Stromal cell of bone marrow (primary cell): ENCODE data around the gene B4GALT6.
"Not testable (repeated sequence)": the region's sequence is repeated elsewhere in the genome, so short reads cannot be mapped to it uniquely, and the experiment has no call there.

ENCODE experiments used
- DNase-seq: peaks from one replicate; pipeline ENCODE4 v3.0.0-alpha.2; 2012; ENCODE audit warnings: low read depth

B4GALT6 gene, protein sequence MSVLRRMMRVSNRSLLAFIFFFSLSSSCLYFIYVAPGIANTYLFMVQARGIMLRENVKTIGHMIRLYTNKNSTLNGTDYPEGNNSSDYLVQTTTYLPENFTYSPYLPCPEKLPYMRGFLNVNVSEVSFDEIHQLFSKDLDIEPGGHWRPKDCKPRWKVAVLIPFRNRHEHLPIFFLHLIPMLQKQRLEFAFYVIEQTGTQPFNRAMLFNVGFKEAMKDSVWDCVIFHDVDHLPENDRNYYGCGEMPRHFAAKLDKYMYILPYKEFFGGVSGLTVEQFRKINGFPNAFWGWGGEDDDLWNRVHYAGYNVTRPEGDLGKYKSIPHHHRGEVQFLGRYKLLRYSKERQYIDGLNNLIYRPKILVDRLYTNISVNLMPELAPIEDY

DNA sequence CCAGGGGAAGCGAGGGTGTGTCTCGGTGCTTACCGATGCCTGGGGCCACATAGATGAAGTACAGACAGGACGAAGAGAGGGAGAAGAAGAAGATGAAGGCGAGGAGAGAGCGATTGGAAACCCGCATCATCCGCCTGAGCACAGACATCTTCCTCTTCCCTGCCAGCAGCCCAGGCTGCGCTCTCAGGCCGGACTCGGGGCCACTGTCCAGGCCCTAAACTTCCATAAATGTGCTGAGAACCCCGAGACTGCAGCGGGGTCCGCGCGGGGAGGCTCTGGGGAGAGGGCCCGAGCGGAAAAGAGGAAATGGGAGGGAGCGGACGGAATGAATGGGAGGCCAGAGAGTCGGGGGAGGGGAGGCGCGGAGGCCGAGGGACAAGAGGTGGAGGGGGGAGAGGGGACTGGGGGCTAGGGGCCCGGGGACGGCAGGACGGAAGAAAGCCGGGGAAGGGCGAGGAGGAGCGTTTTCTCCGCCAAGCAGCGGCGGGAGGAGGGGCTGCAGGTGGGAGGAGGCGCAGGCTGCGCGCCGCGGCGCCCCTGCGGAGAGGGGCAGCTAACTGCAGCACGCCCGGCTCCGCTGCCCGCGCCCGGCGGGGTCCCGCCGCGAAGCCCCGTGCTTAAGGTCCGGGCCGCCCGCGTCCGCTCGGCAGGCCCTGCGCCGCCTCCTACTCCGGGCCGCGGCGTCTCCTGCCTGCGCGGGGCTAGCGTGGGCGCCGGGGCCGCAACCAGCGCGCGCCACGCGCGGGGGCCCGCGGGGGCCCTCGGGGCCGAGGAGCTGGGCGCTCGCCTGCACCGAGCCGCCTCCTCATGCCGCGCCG is at the start of gene B4GALT6:
TSS of gene B4GALT6 (minus strand) at position 303 of the 818 bp plus-strand sequence. CDS start at position 148, 155 bp downstream.
- DNase-seq, result no peak

DNA sequence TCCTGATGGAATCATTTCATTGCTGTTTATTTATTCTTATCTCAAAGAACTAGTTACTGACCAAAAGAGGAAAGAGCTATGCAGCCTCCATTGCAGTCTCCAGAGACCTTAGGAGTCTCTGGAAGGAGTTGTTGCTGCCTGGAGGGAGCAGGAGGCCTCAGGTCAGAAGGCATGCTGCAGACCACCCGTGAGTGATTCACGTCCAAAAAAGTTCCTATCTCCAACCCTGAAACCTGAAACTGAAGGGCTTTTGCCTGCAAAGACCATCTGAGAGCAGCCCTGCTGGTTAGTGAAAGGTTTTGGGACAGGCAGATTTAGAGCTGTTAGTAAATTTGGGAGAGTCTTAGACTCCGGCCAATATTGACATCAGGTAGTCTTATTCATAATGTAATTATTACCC is 47.2 kb upstream of the B4GALT6 start:
- no peak for DNase-seq

DNA sequence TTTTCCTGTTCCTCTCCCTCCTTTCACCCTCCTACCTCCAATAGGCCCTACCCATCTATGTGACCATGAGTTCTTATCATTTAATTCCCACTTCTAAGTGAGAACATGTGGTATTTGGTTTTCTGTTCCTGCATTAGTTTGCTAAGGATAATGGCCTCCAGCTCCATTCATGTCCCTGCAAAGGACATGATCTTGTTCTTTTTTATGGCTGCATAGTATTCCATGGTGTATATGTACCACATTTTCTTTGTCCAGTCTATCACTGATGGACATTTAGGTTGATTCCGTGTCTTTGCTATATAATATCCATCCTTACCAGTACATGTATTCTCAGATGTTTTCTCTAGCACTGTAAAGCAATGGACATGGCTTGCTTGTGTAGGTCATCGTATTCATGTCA is 44.8 kb upstream of the B4GALT6 start:
- DNase-seq, result not testable (repeated sequence)

DNA sequence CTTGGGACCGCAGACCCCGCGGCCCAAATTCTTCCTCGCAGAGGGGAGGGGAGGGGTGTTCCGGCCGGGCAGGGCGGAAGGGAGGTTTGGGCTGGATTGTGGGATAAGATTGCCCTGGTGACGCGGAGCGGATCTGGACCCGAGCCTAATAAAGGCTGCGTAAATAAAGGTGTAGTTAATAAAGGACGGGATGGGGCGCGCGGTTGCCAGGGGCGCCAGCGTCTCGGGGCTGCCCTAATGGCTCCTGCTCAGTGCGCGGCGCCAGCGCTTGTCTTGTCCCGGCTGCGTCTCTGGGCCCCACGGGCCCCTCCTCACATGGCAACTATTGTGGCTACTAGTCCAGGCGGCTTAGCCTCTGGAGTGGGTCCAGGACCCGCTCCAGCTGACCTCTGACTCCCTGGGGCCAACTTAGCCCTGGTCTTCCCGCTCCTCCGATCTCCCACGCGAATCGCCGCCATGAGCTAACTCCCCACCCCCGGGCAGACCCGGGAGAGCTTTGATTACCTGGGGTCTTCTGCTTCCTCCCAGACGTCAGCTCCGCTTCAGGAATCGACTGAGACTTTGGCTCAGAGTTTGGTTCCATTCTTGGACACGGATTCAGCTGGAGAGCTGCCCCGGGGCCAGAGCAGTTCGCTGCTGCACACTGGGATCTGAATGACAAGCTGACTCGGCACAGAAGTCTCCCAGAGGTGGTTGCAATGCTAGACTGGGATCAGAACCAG is 39.8 kb upstream of the B4GALT6 start:
- DNase-seq, result no peak

DNA sequence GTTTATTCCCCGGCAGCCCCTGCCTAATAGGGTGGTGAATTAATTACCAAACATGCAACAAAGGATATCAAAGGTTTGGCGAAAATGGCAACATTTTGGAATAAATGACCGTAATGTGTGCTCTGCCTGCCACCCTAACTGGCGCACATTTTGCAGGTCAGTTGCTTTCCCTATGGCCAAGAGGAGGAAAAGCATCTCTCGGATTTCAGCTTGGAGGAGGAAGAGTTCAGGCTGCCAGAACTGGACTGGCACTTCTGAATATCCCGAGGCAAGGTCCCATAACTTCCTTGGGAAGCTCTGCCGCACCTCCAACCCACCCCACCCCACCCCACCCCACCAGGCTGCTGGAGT is 39.2 kb upstream of the B4GALT6 start:
- DNase-seq, result no peak

DNA sequence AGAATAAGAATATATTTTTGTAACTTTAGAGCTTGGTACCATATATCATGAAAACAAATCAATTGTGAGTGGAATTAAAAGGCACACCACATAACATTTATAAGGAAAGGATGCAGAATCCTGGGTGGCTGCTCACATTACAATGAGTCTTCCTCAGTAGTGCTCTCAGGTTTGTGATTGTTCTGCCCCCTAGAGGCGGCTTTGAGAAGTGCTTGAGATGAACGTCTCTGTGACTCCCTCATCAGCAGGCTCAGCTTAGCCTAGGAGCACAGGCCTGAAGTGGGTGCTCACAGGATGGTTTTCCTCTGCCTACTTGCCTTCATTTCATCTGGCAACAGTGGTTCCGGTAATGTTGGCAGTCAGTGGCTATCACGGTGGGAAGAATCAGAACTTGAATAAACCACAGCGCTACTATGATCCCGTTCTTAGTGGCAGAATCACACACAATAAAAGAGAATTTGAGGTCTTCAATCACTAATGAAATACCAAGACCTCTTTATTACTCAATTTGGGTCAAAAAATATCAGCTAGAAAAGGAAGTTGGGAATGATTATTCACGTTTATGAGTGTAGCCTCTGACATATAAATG is 38.1 kb upstream of the B4GALT6 start:
- peak; percentile 68 for DNase-seq

DNA sequence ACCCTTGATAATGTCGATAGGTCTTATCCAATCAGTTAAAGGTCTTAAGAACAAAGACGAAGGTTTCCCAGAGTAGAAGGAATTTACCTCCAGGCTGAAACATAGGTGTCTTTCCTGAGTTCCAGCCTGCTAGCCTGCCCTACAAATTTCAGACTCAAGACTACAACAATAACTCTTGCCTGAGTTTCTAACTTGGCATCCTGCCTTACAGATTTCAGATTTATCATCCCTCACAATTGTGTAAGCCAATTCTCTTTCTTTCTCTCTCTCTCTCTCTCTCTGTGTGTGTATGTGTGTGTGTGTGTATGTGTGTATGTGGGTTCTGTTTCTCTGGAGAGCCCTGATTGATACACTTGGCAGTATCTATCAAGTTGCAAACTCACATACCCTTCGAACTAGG is 37.2 kb upstream of the B4GALT6 start:
- no peak for DNase-seq

DNA sequence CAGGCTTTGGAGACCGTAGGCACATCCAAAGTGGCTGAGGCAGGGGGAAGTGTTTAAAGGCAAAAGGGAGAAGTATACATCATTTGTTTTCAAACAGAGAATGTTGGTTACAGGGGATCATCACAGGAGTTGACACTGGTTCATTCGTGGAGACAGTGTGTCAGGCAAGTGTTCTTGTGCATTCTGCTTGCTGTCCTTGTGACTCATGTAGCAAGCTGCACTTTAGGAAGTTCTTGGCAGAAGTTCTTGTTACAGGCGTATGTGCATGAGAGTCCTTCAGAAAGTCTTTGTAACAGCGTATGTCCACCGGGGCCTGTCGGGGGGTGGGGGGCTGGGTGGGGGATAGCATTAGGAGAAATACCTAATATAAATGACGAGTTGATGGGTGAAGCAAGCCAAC is 36.5 kb upstream of the B4GALT6 start:
- no peak for DNase-seq

DNA sequence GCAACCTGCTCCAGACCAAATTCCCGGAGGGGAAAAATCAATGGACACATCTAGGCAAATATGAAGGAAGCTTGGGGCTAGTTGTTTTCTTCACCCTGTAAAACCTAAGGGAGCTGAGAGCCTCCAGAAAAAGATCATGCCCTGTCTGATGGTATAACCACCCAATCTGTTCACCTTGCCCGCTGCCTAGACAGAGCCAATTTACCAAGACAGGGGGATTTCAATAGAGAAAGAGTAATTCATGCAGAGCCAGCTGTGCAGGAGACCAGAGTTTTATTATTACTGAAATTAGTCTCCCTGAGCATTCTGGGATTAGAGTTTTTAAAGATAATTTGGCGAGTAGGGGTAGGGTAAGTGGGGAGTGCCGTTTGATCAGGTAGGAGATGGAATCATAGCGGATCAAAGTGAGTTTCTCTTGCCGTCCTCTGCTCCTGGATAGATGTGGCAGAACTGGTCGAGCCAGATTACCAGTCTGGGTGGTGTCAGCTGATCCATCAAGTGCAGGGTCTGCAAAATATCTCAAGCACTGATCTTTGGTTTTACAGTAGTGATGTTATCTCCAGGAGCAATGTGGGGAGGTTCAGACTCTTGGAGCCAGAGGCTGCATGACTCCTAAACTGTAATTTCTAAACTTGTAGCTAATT is 35.1 kb upstream of the B4GALT6 start:
- DNase-seq, result no peak

DNA sequence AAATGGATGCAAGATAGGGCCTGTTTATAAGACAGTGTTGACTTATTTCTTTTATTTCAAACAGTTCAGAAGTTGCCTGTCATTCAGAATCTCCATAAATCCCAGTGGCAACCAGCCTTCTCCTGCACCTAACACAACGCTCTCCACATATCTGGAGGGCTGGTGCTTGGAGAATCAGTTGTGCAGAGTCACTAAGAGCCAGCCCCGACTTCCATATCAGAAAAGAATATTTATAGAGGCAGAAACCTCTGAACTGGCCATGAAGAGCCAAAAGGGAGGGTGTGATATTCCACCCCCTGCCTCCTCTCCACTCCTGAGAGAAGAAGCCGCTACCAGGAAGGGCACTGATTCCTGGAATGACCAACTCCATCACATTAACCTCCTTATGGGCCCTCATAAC is 34.0 kb upstream of the B4GALT6 start:
- DNase-seq, result no peak

DNA sequence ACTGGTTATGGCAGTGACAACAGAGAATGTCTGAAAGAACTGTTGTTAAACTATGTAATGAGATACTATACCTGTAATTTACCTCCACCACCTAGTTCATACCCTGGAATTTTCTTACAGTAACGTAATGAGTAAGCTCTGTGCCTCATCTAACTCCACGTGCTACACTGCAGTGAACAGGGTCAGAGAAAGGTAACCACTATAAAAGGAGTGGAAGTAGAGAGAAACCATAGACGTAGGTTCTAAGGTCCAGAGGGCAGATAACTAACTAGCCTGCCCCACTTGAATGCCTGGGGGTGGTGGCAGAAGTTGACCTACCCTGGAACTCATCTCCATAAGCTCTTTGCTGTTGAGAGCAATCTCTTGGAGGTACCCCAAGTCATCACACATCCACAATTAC is 32.0 kb upstream of the B4GALT6 start:
- no peak for DNase-seq

DNA sequence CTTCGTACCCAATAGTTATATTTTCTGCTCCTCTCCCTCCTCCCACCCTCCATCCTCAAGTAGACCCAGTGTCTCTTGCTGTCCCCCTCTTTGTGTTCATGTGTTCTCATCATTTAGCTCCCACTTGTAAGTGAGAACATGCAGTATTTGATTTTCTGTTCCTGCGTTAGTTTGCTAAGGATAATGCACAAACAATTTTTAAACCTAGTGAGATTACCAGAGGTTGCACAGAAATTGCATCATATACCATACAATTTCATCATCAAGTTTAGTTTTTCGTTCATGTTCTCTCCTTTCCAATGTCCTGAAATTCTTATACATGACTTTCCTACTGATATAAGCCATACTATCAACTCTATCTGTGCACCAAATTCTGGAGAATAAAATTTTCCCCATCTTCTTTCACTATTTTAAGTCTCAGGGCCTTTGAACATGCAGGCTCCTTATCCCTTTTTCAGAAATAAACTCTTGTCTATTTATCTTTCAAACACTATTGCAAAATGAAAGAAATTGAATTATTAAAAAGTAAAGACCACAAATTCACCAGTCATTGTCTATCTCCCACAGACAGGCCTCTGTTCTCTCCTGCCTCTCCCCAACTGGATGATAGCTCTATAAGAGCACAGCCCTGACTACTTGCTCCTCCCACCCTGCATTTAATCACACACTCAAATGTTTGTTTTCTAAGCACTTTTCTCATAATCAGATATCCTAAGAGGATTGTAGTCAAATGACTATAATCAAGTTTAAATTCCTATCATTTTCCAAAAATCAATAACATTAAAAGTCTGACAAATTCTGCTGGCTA is 27.2 kb upstream of the B4GALT6 start:
- DNase-seq, result no peak

DNA sequence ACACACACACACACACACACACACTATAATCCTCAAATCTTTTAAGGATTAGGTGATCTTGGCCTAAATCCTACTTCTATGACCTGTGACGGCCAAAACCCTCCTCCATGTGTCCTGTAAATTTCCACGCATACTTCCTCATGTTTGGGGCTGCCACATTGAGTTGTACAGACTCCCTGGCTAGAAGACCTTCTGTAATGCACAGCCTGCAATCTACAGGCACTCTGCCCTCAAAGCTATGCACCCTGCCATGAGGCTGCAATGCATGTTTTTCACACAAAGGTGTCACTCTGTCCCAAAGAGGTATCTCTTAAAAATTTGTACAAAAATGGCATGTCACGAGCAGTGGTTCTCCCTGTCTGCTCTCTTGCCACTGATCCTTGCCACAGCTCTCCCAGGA is 26.4 kb upstream of the B4GALT6 start:
- no peak for DNase-seq

DNA sequence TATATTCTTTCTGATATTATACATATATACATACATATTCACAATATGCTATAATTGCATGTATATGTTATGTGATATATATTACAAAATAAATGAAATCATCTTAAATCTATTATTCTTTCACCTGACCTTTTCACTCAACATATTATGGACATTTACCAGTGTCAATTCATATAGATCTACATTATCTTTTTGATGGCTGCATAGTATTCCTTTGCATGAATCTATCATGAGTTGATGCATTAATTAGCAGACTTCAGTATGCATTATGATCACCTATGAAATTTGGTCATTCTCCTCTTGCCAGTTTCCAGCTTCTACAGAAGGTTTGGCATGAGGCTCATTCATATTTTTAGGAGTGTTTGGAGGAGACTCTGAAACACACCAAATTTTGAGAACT is 23.4 kb upstream of the B4GALT6 start:
- no peak for DNase-seq

DNA sequence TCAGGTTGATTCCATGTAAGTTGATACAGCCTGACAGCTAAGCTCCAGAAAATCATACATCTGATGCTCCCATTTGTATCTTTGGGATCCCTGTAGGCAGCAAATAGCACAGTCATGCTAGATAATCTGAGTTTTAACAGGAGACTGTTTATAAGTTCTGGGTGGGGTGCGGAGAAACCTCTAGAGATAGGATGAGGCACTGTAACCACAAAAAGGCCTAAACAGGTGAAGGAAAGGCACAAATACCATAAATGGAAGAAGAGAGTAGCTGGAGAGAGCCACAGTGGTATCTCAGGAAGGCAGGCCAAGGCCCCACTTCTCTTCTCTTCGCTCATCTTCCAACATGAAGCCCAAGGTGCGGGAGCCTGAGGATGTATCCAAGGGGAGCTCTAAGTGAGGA is 18.1 kb upstream of the B4GALT6 start:
- DNase-seq, result no peak

DNA sequence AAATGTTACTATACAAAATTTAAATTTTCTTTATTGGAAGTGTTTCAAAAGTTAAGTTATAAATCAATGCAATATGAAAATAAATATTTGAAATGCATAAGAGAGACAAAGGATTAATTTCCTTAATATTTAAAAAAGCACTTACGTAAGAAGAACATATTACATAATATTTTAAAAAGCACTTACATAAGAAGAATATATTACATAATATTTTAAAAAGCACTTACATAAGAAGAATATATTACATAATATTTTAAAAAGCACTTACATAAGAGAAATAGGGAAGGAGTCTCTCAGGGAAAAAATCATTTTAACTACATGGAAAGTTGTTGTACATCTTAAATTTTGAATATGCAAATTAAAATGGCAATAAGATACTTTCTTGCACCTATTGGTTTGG is 17.4 kb upstream of the B4GALT6 start:
- no peak for DNase-seq

DNA sequence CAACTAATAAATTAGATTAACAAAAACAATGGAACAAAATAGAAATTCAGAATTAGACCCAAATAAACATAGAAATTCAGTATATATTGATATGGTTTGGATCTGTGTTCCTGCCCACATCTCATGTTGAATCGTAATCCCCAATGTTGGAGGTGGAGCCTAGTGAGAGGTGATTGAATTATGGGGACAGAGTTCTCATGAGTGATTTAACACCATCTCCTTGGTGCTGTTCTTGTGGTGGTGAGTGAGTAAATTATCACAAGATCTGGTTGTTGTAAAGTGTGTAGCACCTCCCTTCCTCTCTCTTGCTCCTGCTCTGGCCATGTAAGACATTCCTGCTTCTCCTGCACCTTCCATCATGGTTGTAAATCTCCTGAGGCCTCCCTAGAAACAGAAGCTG is 16.6 kb upstream of the B4GALT6 start:
- no peak for DNase-seq

DNA sequence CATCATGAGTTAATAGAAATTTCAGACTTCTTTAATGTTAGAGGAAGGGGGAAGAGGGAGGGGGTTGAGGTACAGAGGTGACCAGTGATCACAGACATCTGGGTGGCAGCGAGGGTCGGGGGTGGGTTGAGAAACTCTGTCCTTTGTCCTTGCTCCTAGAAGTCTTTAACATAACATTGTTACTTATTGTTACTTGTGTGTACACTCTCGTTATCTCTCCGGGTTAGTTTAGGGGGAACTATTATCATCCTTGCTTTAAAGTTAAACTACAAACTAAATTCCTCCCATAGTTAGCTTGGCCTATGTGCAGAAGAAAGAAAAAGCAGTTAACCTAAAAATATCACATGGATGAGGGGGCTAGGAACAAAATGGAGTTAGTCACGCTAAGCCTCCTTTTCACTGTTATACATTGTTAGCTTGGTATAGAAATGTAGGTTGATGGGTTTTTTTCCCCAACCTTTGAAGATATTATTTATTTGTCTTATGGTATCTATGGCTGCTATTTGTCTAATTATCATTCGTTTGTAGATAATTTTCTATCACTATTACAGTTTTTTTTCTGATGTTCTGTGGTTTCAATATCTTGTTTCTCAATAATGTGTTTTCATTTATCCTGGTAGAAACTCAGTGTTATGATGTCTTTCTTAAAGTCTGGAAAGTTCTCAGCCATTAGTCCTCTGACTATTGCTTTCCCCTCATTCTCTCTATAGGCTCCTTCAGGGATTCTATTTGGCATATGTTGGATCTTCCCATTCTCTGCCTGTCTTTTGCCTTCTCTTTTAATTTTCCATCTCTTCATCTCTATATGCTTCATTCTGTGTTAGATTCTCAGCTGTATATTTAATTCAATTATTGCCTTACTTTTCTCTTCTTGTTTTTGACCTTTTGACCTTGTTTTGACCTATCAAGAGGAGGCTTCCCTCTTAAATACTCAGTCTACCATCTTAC is 13.2 kb upstream of the B4GALT6 start:
- DNase-seq, result no peak

DNA sequence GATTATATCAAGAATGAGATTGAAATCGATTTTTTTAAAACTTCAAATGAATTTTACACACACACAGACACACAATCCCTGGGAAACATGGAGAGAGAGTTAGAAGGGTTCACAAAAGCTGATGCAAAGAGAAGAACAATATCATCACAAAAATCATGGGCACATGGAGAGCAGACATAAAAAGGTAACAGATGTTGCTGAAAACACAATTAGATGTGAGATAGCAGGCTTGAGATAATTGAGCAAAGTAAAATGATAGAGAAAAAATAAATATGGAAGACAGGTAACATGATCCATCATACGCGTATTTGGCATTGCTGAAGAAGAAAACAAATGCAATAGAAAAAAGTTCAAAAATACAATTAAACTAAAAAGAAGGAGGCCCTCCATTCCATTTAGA is 11.6 kb upstream of the B4GALT6 start:
- no peak for DNase-seq

DNA sequence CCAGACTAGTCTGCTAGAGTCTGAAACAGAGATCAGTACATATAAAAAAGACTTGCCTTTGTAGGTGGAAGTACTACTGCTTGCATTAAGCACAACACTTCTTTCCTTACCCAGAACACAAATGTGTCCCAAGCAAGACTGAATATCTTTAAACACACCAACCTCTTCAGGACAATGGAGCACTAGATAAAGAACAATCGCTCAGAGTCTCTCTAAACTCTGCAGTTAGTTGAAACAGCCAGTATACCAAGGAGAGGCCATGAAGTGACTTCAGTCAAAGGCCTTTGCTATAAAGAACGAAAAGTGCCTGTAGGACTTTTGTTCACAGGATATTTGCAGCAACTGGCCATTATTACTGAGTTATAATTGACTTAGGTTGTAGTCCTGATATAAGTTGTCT is 9.9 kb upstream of the B4GALT6 start:
- DNase-seq, result no peak
